GM19351 (cell line): ENCODE data around the gene CLEC16A.

ENCODE experiments used
- ATAC-seq: cut with Tn5 transposase; IDR thresholded peaks from one replicate; pipeline ENCODE4 v1.9.1; 2021; ENCODE audit warnings: mild to moderate bottlenecking, moderate library complexity; ENCODE audit not compliant: unreplicated experiment

CLEC16A gene

DNA sequence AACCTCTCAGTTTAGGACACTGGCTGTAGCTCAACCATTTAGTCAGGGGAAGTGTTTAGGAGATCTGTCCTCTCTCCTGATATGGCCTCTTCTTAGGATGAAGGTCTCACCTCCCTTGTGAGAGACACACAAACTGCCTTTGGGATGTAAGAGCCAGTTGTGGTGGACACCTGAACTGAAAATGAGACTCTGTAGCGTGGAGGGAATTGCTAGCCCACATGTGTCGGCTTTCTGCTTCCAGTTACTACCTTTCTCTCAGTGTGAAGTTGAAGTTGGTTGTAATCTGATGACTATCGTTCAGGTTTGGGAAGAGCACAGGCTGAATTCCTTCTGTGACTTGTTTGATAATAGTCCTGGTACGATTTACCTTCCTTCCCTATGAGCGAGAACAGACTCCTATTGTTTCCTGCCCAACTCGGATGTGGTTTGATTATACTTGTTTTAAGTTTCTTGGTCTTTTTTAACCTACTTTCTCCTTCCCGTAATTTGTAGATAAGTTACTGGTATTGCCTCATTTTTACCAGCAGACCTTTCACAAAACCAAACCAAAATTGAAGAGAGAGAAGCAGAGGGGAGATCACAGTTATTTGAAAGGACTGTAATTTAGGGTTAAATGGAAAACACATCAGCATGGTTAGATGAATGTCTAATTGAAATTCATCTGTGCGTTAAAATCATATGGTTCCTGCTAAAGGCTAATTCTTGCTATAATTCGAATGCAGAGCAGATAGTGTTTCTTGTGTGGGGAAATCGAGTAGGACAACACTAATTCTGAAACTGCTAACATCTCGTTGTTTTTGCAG lies 43.2 kb downstream of the CLEC16A start:
- no peak for ATAC-seq

- peak; percentile 57 for ATAC-seq
Observed at GRCh38 chr16:10988164-10988803, 43.9 kb downstream of the CLEC16A start.

DNA sequence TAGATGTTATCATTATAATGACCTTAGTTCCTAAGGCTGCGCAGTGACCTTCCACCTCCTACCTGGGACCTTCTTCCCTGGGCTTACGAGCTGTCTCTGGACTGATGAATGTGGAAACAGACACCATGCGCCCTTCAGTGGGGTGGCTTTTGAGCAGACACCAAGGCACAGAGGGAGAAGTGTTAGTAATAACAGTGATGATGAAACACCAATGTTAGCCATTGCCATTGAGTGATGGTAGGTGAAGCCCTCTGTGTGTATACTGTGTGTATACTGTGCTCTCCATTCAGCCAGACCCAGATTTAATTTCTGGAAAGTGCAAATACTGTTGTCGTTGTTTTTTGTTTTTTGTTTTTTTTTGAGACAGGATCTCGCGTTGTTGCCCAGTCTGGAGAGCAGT lies 44.5 kb downstream of the CLEC16A start:
- no peak for ATAC-seq

DNA sequence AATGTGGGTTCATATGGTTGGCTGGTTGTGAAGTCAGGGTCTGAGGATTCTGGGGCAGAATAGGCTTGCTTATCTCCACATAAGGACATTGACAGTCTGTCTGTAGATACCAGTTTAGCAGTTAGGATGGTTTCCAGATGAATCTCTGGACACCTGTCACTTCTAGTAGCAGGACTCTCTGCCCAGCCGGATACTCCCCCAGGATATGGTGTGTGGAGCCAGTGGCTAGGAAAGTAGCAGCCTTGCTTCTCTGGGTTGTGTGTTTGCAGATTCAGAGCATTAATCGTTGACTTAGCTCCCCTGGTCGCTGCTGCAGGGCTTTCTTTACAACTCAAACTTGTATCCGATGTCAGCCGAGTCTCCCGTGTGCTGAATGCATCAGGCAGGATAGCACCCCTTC lies 45.2 kb downstream of the CLEC16A start:
- ATAC-seq = no peak

DNA sequence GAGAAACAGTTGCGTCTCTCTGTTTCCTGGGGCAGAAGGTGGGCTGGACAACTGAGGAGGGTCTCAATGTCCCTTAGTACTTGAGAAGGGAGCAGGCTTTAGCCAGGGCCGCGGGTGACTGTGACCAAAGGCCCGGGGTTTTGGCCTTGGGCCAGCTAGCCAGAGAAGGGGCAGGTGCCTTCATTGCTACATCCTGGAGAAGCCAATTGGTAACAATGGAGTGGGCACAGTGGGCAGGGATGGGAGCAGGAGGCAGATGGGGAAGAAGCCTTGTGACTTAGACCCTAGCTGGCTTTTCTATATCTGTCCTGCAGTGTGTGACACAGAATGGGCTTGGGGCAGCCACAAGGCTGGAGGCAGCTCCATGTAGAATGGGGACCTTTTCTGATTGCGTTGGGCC lies 46.0 kb downstream of the CLEC16A start:
- ATAC-seq = no peak

- ATAC-seq = no peak
Observed at GRCh38 chr16:10992112-10992511, 47.7 kb downstream of the CLEC16A start.

GRCh38 chr16:10992797-10993196 lies 48.4 kb downstream of the CLEC16A start:
- no peak for ATAC-seq

- no peak for ATAC-seq
Observed at GRCh38 chr16:10993649-10994048, 49.3 kb downstream of the CLEC16A start.

- no peak for ATAC-seq
Observed at GRCh38 chr16:10994571-10994970, 50.2 kb downstream of the CLEC16A start.

DNA sequence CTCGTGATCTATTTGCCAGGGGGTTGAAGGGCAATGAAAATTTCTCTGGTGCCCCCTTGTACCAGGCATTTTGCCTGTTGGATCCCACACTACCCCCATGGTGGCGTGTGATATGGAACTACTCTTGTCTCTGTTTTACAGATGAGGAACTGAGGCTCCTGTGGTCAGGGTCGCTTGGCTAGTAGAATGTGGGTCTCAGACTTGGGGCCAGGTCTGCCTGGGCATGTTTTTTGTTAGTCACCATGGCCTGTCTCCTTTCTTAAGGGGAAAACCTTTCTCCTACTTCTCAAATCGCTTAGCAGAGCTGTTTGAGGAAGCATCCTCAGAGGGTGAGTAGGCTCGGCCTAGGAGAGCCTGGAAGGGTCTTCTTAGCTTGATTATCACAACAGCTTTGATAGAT lies 51.2 kb downstream of the CLEC16A start:
- no peak for ATAC-seq

DNA sequence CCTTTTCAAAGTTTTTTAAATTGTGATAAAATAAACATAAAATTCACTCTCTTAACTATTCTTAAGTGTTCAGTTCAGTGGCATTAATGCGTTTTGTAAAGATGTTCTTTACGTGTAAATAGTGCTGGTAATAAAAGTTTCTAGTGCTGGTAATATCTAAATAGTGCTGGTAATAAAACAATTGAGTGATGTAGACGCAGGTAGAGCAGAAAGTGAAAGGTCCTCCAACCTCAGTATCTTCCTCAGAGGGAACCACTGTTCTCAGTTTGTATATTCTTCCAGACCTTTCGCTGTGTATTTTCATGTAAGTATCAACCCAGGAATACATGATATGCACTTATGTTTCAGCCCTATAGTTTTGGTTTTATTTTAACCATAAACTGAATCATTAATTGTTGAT lies 53.1 kb downstream of the CLEC16A start:
- ATAC-seq = no peak

DNA sequence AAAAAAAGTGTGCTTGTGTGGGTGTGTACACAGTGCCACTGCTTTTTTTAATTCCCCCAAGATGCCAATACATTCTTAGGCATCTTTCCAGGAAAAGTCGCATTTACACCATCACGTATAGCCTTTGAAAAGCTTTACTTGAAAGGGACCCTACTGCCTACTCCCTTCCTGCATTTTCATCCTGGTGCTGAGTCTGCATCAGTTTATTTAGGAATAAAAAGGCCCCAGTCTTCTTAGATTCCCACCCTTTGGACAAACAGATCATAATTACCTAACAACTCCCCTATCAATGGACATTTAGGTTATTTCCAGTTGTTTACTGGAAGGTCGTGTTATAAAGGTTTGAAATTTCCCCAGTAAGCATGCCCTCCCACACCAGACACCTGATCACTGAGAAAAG lies 54.9 kb downstream of the CLEC16A start:
- no peak for ATAC-seq

GRCh38 chr16:11001611-11002010 lies 57.2 kb downstream of the CLEC16A start:
- no peak for ATAC-seq

GRCh38 chr16:11003141-11003540 lies 58.8 kb downstream of the CLEC16A start:
- ATAC-seq = no peak

DNA sequence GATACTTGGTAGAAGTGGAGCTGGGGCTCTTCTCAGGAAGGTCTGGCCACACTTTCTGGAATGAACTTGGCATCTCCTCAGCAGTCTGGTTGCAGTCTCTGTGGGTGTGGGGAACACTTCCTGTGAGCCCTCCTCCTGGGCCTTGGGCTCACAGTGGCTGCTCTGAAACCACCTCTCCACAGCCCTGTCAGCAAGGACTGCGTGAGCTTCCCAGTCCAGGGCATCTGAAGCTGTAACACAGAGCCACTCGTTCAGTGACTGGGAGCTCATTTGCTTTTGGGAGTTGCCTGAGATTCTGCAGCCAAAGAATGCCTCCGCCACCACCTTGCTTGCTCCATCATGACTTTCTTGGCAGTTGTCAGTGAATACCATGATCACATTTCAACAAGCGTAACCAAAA lies 60.0 kb downstream of the CLEC16A start:
- ATAC-seq = no peak

- ATAC-seq = no peak
Observed at GRCh38 chr16:11004973-11005610, 60.7 kb downstream of the CLEC16A start.

DNA sequence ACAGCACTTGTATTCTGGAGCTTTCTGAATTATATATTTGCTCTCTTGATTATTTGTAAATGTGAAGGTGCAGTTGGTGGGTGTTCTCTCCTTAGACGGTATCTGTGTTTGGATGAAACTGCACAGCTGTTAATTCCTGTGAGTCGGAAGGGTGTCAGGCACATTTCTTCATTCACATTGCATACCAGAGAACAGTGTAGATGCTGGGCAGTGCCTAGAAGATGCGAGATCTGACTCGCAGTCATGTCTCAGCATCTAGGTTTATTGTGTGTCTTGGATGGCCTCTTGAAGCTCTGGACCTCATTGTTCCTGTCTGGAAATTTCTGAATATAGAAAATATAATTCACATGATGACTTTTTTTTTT lies 61.2 kb downstream of the CLEC16A start:
- ATAC-seq = no peak

DNA sequence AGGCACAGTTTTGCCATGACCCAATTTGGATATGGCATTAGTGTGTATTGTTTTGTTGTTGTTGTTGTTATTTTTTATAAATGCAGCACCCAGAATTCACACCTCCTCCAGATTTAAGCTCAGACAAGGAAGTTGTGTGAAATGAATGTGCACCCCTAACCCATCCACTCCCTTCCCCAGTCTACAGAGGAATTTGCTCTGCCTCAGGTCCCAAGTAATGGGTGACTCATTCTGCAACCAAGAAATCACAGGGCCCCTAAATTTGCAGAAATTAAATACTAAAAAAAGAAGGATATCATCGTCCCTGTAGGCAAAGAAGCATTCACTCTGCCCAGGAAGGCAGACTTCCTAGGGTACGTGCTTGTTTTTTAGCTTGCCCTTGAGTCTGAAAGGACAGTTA lies 62.3 kb downstream of the CLEC16A start:
- no peak for ATAC-seq

DNA sequence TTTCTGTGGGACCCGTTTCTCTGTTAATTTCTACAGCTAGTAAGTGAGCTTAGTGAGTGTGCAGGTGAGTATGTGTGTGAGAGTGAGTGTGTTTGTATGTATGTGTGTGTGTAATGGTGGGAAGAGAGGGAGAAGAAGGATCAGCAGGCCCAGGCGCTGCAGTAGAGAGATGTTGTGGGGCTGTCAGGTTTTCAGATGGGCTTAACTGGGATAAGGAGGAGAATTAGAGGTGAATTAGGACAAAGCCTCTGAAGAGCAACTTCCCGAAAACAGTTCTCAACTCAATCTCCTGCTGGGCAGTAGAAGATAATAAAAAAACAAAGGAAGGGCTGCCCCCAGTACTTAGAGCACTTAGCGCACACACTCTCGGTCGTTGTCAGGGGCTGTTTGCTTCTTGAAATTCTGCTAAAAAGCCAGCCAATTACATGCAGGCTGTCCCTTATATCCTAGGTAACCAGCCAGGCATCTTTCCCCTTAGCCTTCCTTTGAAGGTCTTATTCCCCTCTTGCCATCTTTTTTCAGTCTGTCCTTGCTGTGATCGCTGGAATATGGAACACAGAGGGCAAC lies 63.4 kb downstream of the CLEC16A start:
- ATAC-seq = no peak

DNA sequence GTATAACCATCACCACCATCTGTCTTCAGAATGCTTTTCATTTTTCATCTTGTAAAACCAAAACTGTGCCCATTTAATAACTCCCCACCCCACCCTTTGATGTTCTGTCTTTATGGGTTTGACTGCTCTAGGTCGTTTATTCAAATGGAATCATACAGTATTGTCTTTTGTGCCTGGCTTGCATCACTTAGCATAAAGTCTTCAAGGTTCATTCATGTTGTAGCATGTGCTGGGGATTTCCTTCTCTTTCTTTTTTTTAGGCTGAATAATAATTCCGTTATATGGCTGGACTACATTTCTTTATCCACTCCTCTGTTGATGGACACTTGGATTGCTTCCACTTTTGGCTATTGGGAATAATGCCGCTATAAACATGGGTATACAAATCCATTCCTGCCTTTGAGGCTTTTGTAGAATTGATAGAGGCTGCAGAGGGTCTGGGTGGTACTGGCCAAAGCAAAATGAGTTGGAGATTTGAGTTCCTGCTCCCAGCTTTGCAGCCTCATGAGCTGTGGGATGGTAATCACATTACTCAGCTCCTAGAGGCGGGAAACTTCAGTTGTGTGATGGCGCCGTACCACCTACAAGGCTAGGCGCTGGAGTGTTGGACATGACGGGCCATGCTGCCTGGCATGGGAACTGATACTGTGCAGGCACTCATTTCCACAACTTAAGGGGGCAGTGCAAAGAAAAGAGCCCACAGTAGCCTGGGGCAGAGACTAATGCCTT lies 64.8 kb downstream of the CLEC16A start:
- no peak for ATAC-seq

DNA sequence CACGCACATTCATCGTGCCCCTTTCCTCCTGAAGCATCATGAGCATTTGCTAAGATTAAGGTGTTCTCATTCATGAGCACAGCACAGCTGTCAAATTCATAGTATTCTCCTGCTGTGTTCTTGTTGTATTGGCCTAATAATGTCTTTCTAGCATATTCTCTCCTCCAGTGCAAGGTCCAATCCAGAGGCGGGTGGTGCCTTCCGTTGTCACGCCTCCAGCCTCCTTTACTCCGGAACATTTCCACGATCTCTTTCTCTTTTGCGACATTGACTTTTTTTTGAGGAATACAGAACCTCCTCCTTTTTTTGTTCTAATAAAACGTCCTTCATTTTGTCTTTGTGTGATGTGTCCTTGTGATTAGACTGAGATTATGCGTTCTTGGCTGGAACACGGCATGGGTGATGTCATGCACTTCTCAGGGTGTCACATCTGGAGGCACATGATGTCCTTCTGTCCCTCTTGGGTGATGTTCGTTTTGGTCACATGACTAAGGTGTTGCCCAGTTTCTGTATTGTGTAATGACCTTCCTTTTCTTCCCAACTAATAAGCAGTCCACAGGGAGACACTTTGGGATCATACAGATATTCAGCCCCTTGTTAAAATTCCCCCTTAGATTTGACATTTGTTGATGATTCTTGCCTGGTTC lies 66.3 kb downstream of the CLEC16A start:
- ATAC-seq = no peak
